NCI-H1417 (cell line): ENCODE data around the gene BMPR1A.

Experiments used
- DNase-seq, 3 experiments: peaks; one replicate each; lab custom pipeline; 2025; lab: John Stamatoyannopoulos, UW

Gene BMPR1A

GRCh38 chr10:86802473-86803108, 46.2 kb downstream of the BMPR1A start:
- no peak for DNase-seq

DNA sequence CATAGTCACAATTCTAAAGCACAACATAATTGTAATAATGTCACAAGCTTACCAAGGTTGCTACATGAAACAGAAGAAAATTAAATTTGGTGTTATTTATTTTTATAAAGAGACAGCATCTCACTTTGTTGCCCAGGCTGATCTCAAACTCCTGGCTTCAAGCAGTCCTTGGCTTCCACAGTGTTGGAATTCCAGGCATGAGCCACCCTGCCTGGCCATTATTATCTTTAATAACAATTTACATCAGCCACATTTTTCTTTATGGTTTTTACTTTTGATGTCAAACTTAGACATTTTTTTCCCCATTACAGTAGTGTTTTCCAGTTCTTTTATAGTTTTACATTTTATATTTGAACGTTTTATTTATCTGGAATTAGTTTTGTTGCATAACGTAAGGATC, 46.7 kb downstream of the BMPR1A start:
- no peak for DNase-seq

DNA sequence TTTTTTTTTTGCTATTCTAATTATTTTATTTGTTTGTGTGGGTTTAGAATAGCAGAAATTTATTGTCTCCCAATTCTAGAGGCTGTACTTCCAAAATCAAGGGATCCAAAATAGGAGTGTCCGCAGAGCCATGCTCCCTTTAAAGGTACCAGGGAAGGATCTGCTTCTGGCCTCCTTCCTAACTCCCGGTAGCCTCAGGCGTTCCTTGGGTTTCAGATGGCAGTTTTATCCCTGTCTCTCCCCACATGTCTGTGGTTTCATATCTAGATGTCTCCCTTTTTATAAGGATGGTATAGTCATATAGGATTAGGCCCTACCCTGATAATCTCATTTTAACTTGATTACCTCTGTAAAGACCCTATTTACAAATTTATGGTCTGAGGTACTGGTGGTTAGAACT, 48.4 kb downstream of the BMPR1A start:
- no peak for DNase-seq

DNA sequence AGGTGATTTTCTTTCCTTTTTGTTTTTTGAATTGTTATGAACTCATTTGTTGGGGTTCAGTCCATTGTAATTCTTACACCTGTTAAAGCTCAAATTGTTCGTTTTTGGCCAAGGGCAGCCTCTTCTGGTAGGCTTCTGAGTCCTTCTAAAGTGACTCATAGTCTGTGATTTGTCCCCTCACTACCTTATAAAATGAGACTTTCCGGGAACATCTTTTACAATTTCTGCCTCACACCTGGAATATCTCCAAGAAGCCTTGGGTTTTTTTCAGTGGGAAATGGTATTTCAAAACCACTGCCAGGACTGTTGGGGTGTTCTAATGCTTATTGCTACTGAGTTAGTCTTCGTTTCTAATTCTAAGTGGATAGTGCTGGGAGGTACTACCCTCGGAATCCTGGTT, 56.7 kb downstream of the BMPR1A start:
- no peak for DNase-seq

- no peak for DNase-seq
Measured at GRCh38 chr10:86813982-86814381, 57.6 kb downstream of the BMPR1A start.

GRCh38 chr10:86815035-86815617, 58.7 kb downstream of the BMPR1A start:
- DNase-seq = no peak

DNA sequence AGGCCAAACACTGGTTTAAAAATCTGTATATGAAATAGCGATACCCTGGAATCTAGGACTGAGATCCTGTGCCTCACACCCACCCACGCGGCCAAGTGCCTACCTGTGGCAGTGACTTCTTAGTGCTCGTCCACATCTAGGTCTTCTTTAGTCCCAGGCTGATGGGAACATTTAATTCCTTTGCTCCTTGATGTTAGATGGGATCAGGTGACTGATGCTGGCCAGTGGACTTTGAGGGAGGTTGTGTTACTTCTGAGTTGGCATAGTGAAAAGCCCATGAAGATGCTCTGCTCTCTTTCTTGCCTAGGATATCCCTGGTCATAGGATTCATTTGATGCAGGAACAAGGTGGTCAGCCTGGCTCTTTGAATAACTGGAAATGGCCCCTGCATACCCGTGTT, 59.2 kb downstream of the BMPR1A start:
- no peak for DNase-seq

DNA sequence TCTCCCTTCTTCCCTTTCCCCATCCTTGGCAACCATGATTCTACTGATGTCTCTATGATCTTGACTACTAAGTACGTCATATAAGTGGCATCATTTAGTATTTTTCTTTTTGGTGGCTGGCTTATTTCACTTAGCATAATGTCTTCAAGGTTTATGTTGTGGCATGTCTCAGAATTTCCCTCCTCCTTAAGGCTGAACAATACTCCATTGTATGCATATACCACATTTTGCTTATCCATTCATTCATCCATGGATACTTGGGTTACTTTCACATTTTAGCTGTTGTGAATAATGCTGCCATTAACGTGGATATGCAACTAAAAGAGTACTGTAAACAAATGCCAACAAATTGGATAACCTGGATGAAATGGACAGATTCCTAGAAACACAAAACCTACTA, 60.8 kb downstream of the BMPR1A start:
- DNase-seq = no peak

DNA sequence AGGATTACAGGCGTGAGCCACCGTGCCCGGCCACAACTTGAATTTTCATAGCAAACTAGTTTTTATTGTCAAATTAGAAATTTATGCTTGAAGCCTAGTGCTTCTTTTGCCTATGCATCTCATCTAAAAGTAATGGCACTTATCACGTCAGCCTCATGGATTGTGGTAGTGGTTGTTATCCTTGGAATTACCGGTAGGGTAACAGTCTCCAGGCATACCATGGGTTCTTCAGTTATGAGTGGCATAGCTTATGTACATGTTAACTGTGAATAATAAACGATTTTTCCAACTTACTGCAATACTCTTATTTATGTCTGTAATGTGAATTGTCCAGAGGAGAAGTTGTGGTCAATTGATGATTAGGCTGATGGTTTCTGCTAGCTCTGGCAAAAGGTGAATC, 63.1 kb downstream of the BMPR1A start:
- DNase-seq = no peak

GRCh38 chr10:86820509-86820908, 64.1 kb downstream of the BMPR1A start:
- no peak for DNase-seq

DNA sequence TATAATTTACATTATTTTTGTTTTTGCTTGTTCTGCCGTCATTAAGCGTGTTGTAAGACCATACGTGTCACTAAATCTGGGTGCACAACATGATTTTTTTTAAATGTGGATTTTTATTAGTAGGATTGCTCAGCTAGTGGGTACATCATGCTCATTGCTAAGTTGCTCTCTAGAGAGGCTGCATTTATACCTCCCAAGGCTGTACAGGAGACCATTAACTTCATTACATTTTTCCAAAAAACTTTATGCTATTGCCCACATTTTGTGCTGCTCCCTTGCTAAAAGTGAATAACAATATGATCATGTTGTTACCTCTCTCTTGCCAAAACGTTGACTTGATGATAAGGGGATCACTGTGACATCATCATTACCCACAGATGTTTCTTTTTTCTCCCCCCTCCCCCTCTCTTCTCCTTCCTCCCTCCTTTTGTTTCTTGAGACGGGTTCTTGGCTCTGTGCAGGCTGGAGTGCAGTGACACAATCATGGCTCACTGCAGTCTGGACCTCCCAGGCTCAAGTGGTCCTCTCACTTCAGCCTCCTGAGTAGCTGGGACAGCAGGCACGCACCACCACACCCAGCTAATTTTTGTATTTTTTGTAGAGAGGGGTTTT, 65.1 kb downstream of the BMPR1A start:
- no peak for DNase-seq

DNA sequence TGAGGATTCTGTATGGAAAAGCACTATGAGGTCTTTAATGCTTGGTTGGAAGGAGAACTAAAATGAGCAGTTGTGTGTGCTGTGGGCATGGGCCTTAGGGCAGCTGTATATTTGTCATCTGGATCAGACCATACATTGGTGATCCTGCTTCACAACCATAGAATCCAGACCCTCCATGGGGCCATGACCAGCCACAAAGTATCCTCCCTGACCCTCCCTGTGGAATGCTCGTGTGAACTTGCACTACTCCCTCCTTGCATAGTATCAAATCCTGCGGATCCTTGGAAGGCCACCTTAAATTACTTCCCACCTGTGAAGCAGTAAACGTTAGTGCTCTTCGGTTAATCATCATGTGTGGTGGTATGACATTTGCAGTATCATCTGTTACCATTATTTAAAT, 67.1 kb downstream of the BMPR1A start:
- DNase-seq = no peak

DNA sequence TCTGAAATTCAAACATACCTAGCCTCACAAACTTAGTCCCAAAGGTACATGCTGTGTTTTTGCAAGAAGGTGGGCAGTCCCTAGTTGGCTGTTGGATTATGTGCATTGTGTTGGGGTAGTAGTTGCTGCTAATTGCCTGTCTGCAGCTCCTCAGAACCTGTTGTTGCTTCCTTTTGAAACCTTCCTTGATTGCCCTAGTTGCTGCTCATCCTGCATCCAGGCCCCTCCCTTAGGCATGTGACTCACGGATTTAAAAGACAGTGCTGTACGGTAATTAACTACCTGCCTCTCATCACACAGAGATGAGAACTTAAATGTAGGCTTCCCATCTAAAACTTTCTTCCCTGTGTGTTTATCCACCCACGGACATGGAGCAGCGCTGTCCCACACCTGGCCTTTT, 67.7 kb downstream of the BMPR1A start:
- peak in 2 of 3 experiments; percentile 3 to 8 for DNase-seq

- no peak for DNase-seq
Measured at GRCh38 chr10:86825366-86825765, 68.9 kb downstream of the BMPR1A start.

GRCh38 chr10:86827639-86828038, 71.2 kb downstream of the BMPR1A start:
- DNase-seq = no peak

DNA sequence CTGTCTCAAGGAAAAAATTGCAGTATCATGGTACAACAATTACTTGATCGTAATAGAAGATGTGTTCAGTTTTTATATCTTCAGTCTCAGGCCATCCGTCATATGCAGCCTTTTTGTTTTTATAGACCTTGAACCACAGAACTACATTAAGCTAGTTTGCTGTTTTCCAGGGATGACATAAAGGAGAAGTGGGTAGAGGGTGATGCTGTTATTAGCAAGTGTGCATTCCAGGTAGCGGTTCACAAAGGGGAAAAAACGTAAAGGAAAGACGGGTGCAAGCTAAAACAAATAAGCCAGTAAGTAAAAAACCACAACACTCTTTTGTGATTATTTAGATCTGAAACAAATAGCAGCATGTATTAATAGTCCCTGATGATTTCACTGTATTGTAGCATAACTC, 71.7 kb downstream of the BMPR1A start:
- DNase-seq = no peak

GRCh38 chr10:86829472-86829871, 73.1 kb downstream of the BMPR1A start:
- no peak for DNase-seq

DNA sequence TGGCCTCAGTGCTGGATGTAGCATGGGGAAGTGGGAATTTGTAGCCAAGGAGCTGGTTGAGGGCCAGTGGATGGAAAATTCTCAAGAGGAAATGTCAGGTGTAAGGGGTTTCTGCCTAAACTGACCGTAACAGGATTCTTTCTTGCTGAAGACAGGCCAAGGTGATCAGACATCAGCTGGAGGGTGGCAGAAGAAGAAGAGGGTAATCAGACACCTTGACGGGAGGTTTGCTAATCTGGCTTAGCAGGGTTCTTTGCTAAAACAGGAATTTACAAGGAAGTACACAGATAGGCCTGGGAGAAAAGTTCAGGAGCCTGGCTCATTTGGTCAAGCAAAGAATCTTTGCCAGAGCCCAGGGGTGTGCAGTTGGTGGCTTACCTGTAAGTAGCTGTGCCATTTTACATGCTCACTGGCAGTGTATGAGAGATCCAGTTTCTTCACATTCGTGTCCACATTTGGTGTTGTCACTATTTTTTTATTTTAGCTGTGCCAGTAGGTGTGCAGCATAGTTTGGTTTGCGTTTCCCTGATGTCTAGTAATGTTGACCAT, 73.7 kb downstream of the BMPR1A start:
- DNase-seq = no peak

- DNase-seq = no peak
Measured at GRCh38 chr10:86833969-86834368, 77.5 kb downstream of the BMPR1A start.

GRCh38 chr10:86836044-86836443, 79.6 kb downstream of the BMPR1A start:
- no peak for DNase-seq

DNA sequence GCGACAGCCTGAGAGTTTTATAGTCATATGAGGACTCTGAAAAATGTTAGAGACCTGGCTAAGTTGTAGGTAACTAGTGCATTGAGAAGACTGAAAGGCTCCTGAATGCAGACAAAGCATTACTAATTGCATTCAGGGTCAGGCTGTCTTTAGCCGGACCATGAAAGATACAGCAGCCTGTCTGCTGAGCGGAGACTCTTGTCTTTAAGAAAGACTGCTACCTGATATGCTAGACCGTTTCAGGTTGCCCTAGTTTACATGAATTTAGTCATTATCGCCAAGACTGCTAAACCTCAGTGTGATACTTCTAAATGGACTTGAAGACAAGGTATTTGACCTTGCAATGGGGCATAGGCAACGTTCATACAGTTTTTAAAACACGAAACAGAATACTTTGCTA, 81.2 kb downstream of the BMPR1A start:
- no peak for DNase-seq

GRCh38 chr10:86840498-86840897, 84.1 kb downstream of the BMPR1A start:
- no peak for DNase-seq

GRCh38 chr10:86846088-86846487, 89.7 kb downstream of the BMPR1A start:
- DNase-seq = no peak

GRCh38 chr10:86848747-86849146, 92.3 kb downstream of the BMPR1A start:
- DNase-seq = no peak
